ENCODE measurements around the gene ANKZF1. TPM values are rescaled to one million over a fixed set of nuclear protein-coding genes. Genes with fewer than 3 reads are reported as not detected.

Gene ANKZF1
- total RNA-seq, 4 donors from 2014 or later, result 38.6 to 252 (median 61.7) TPM

- DNase-seq (ENCODE audit: low spot score in 2 of 2), result no peak
- no peaks in the 10 kb centered on the region for H3K36me3 ChIP-seq
- no peaks in the 10 kb centered on the region for H3K27me3 ChIP-seq
- H3K4me3 ChIP-seq, result no peak overlapping the region
- 25% methylated on average over 3 of the region's 6 CpGs for WGBS
- TF ChIP-seq POLR2AphosphoS5 (IDR thresholded peaks at IDR 0.05) (no peak), CTCF (IDR thresholded peaks at IDR 0.05) (no peak), POLR2A (IDR thresholded peaks at IDR 0.05) (no peak), EP300 (IDR thresholded peaks at IDR 0.05) (no peak)
- peak overlapping the region; percentile 90 for H3K27ac ChIP-seq
- H3K4me1 ChIP-seq, result peaks cover 30% of the 10 kb centered on the region
- no peaks in the 10 kb centered on the region for H3K9me3 ChIP-seq
Observed at GRCh38 chr2:219274361-219274921, 44.8 kb downstream of the ANKZF1 start.

DNA sequence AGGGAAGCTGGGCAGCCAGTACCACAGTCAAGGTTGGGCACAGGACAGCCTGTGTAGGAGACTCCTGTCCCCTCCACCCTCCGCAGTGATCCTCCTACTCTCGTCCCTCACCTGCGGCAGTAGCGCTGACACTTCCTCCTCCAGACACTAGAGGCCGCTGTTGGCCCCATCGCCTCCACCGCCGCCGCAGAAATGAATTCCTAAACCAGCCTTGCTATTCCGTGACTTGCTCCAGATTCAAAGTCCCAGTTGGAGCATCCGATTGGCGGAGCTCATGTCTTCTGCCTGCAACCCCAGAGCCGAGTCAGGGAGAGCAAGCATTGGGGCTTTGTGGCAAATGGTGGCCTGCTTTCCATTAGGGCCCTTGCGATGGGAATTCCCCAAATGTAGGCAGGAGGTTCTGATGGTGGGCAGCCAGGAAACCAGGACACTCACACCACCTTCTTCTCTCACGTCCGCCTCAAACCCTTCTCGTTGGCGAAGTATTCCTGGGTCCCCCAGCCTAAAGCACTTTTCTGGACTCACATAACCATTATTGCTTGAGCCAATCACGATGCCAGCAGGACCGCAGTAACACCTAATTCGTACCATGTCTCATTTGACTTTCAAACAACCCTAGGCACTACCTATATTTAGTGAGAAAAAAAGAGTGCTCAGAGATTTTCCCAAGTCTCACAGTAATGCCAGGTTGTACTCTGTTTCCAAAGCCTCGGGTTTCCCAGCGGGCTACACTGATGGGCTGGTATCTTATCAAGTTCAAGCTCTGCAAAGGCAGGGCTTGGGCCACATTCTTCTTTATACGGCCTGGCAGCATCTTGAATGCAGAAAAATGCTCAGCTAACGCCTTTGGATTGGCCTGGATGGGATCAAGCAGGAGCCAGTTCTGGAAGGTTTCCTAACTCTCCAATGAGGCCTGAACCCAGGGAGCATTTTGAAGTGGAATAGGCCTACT is 48.4 kb downstream of the ANKZF1 start:
- Histone ChIP-seq H3K9me3 (no peaks in the 10 kb centered on the region), H3K4me3 (no peak overlapping the region), H3K36me3 (peaks cover 23% of the 10 kb centered on the region), H3K27ac (peak overlapping the region; percentile 99), H3K27me3 (no peaks in the 10 kb centered on the region), H3K4me1 (peaks cover 62% of the 10 kb centered on the region)
- 27% methylated on average over 15 of the region's 25 CpGs for WGBS
- TF ChIP-seq CTCF (IDR thresholded peaks at IDR 0.05), result peak; percentile 96 to 99
- no peak for TF ChIP-seq POLR2AphosphoS5 (IDR thresholded peaks at IDR 0.05)
- peak; percentile 90 to 91 for DNase-seq (ENCODE audit: low spot score in 2 of 2)

- peak overlapping the region; percentile 99 for H3K27ac ChIP-seq
- H3K4me3 ChIP-seq, result peak overlapping the region; percentile 93
- H3K36me3 ChIP-seq, result peaks cover 31% of the 10 kb centered on the region
- WGBS, result 12% methylated on average over 9 of the region's 9 CpGs
- H3K27me3 ChIP-seq, result no peaks in the 10 kb centered on the region
- H3K9me3 ChIP-seq, result no peaks in the 10 kb centered on the region
- no peak for DNase-seq (ENCODE audit: low spot score in 2 of 2)
- peaks cover 68% of the 10 kb centered on the region for H3K4me1 ChIP-seq
- no peak for TF ChIP-seq CTCF (IDR thresholded peaks at IDR 0.05)
- no peak for TF ChIP-seq POLR2AphosphoS5 (IDR thresholded peaks at IDR 0.05)
- no peak for TF ChIP-seq POLR2A (IDR thresholded peaks at IDR 0.05)
Observed at GRCh38 chr2:219278655-219279150, 49.1 kb downstream of the ANKZF1 start.

DNA sequence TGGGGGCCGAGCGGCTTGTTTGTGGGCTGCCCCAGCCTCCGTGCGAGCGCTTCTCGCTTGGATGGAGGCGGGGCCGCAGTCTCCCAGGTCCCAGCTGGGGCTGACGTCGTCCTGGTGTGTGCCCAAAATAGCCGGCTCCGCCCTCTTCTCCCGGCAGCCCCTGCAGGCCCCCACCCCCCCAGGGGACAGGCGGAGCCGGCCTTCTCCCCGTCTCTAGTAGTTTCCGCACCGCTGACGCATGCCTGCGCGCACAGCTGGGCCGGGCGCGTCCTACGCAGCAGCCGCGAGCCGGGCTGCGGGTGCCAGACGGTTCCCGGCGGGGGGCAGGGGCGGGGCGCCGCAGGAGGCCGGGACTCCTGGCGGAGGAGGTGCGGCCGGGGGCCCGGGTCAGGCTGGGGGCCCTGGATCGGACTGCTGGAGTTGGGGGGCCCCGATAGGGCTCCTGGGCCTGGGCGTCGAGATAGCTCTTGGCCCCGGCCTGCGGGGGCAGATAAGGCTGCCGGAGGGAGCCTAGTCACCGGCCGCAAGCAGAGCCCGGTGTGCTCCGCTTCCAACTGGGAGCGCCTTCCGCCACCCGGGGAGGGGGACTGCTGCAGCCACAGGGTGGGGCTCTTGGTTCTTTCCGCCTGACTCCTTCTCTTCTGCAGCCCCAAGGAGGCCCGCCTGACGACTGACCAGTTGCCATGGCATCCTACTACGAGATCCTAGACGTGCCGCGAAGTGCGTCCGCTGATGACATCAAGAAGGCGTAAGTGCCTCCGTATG is 49.7 kb downstream of the ANKZF1 start, which contains the start of gene DNAJB2:
Gene DNAJB2, plus strand, starts transcription at position 216 of the 765 bp plus-strand sequence. Its CDS starts 468 bp downstream, at position 684.
- Histone ChIP-seq H3K4me1 (peaks cover 69% of the 10 kb centered on the region), H3K4me3 (peak within 1 kb of the TSS; percentile 93), H3K9me3 (no peaks in the 10 kb centered on the region), H3K27ac (peak within 1 kb of the TSS; percentile 99), H3K27me3 (no peaks in the 10 kb centered on the region), H3K36me3 (peaks cover 37% of the 10 kb centered on the region)
- peak; percentile 16 for TF ChIP-seq EP300 (IDR thresholded peaks at IDR 0.05)
- peak; percentile 31 to 87 (median 63) for TF ChIP-seq POLR2AphosphoS5 (IDR thresholded peaks at IDR 0.05)
- TF ChIP-seq POLR2A (IDR thresholded peaks at IDR 0.05), result peak; percentile 23 to 89
- no peak for TF ChIP-seq CTCF (IDR thresholded peaks at IDR 0.05)
- DNase-seq (ENCODE audit: low spot score in 2 of 2), result peak; percentile 99
- 0% methylated on average over 17 of the region's 65 CpGs for WGBS

Data from suprapubic skin (tissue), 4 donors.